ENCODE data around the gene SAMD11.
A peak's percentile ranks its signal among the peaks of the same experiment; 100 is the strongest.
"Not testable (repeated sequence)": the region's sequence is repeated elsewhere in the genome, so short reads cannot be mapped to it uniquely, and the experiment has no call there.

The SAMD11 gene

GRCh38 chr1:923131-923990 lies at the start of gene SAMD11:
TSS of gene SAMD11 (plus strand) at chr1:923923. CDS start at chr1:924432, 509 bp downstream.
- Histone ChIP-seq H3K36me3 (ENCODE audit: control insufficient read depth in 2 of 2, insufficient read depth in 2 of 2, low read length in 2 of 2) (no peaks in the 10 kb centered on the region), H3K9ac (ENCODE audit: low read length in 2 of 2) (peak within 1 kb of the TSS in 1 of 2 donors; percentile 13), H3K9me3 (ENCODE audit: control insufficient read depth in 2 of 2, low read length in 2 of 2) (no peaks in the 10 kb centered on the region), H3K27ac (ENCODE audit: low read length) (no peak within 1 kb of the TSS), H3K4me1 (ENCODE audit: control insufficient read depth, insufficient read depth, low read length) (peaks cover 61% of the 10 kb centered on the region), H3K4me3 (ENCODE audit: low read length in 2 of 2) (peak within 1 kb of the TSS; percentile 55 to 72), H3K27me3 (ENCODE audit: control insufficient read depth in 1 of 2, insufficient read depth in 2 of 2, low read length in 2 of 2) (peaks cover 52 to 54% of the 10 kb centered on the region in 2 donors)

GRCh38 chr1:876428-877208 lies 47.1 kb upstream of the SAMD11 start:
- H3K27me3 ChIP-seq (ENCODE audit: control insufficient read depth in 1 of 2, insufficient read depth in 2 of 2, low read length in 2 of 2); H3K27ac ChIP-seq (ENCODE audit: low read length); H3K9me3 ChIP-seq (ENCODE audit: control insufficient read depth in 2 of 2, low read length in 2 of 2); H3K9ac ChIP-seq (ENCODE audit: low read length in 2 of 2); H3K36me3 ChIP-seq (ENCODE audit: control insufficient read depth in 2 of 2, insufficient read depth in 2 of 2, low read length in 2 of 2); H3K4me1 ChIP-seq (ENCODE audit: control insufficient read depth, insufficient read depth, low read length); H3K4me3 ChIP-seq (ENCODE audit: low read length in 2 of 2): not testable (repeated sequence)

GRCh38 chr1:877209-877986 lies 46.3 kb upstream of the SAMD11 start:
- not testable (repeated sequence) for H3K27me3 ChIP-seq (ENCODE audit: control insufficient read depth in 1 of 2, insufficient read depth in 2 of 2, low read length in 2 of 2); H3K4me3 ChIP-seq (ENCODE audit: low read length in 2 of 2); H3K9ac ChIP-seq (ENCODE audit: low read length in 2 of 2); H3K4me1 ChIP-seq (ENCODE audit: control insufficient read depth, insufficient read depth, low read length); H3K27ac ChIP-seq (ENCODE audit: low read length); H3K9me3 ChIP-seq (ENCODE audit: control insufficient read depth in 2 of 2, low read length in 2 of 2); H3K36me3 ChIP-seq (ENCODE audit: control insufficient read depth in 2 of 2, insufficient read depth in 2 of 2, low read length in 2 of 2)

GRCh38 chr1:880511-880910 lies 43.2 kb upstream of the SAMD11 start:
- not testable (repeated sequence) for H3K9ac ChIP-seq (ENCODE audit: low read length in 2 of 2); H3K27ac ChIP-seq (ENCODE audit: low read length); H3K4me1 ChIP-seq (ENCODE audit: control insufficient read depth, insufficient read depth, low read length); H3K27me3 ChIP-seq (ENCODE audit: control insufficient read depth in 1 of 2, insufficient read depth in 2 of 2, low read length in 2 of 2); H3K9me3 ChIP-seq (ENCODE audit: control insufficient read depth in 2 of 2, low read length in 2 of 2); H3K4me3 ChIP-seq (ENCODE audit: low read length in 2 of 2); H3K36me3 ChIP-seq (ENCODE audit: control insufficient read depth in 2 of 2, insufficient read depth in 2 of 2, low read length in 2 of 2)

GRCh38 chr1:880915-881314 lies 42.8 kb upstream of the SAMD11 start:
- H3K9ac ChIP-seq (ENCODE audit: low read length in 2 of 2); H3K27ac ChIP-seq (ENCODE audit: low read length); H3K27me3 ChIP-seq (ENCODE audit: control insufficient read depth in 1 of 2, insufficient read depth in 2 of 2, low read length in 2 of 2); H3K4me3 ChIP-seq (ENCODE audit: low read length in 2 of 2); H3K9me3 ChIP-seq (ENCODE audit: control insufficient read depth in 2 of 2, low read length in 2 of 2); H3K36me3 ChIP-seq (ENCODE audit: control insufficient read depth in 2 of 2, insufficient read depth in 2 of 2, low read length in 2 of 2); H3K4me1 ChIP-seq (ENCODE audit: control insufficient read depth, insufficient read depth, low read length): not testable (repeated sequence)

GRCh38 chr1:886311-886710 lies 37.4 kb upstream of the SAMD11 start:
- Histone ChIP-seq H3K27ac (ENCODE audit: low read length) (no peak overlapping the region), H3K27me3 (ENCODE audit: control insufficient read depth in 1 of 2, insufficient read depth in 2 of 2, low read length in 2 of 2) (peaks cover 4 to 12% of the 10 kb centered on the region in 2 donors), H3K9ac (ENCODE audit: low read length in 2 of 2) (no peak overlapping the region), H3K36me3 (ENCODE audit: control insufficient read depth in 2 of 2, insufficient read depth in 2 of 2, low read length in 2 of 2) (no peaks in the 10 kb centered on the region), H3K9me3 (ENCODE audit: control insufficient read depth in 2 of 2, low read length in 2 of 2) (no peaks in the 10 kb centered on the region), H3K4me3 (ENCODE audit: low read length in 2 of 2) (no peak overlapping the region), H3K4me1 (ENCODE audit: control insufficient read depth, insufficient read depth, low read length) (no peaks in the 10 kb centered on the region)

- H3K36me3 ChIP-seq (ENCODE audit: control insufficient read depth in 2 of 2, insufficient read depth in 2 of 2, low read length in 2 of 2) = no peaks in the 10 kb centered on the region
- H3K9me3 ChIP-seq (ENCODE audit: control insufficient read depth in 2 of 2, low read length in 2 of 2) = no peaks in the 10 kb centered on the region
- no peak overlapping the region for H3K27ac ChIP-seq (ENCODE audit: low read length)
- peaks cover 4 to 12% of the 10 kb centered on the region in 2 donors for H3K27me3 ChIP-seq (ENCODE audit: control insufficient read depth in 1 of 2, insufficient read depth in 2 of 2, low read length in 2 of 2)
- H3K4me3 ChIP-seq (ENCODE audit: low read length in 2 of 2) = no peak overlapping the region
- H3K9ac ChIP-seq (ENCODE audit: low read length in 2 of 2) = no peak overlapping the region
- H3K4me1 ChIP-seq (ENCODE audit: control insufficient read depth, insufficient read depth, low read length) = no peaks in the 10 kb centered on the region
These were observed 37.0 kb upstream of the SAMD11 start for GRCh38 chr1:886760-887159.

GRCh38 chr1:888297-888696 lies 35.4 kb upstream of the SAMD11 start:
- no peaks in the 10 kb centered on the region for H3K4me1 ChIP-seq (ENCODE audit: control insufficient read depth, insufficient read depth, low read length)
- H3K9me3 ChIP-seq (ENCODE audit: control insufficient read depth in 2 of 2, low read length in 2 of 2) = no peaks in the 10 kb centered on the region
- H3K27ac ChIP-seq (ENCODE audit: low read length) = no peak overlapping the region
- H3K36me3 ChIP-seq (ENCODE audit: control insufficient read depth in 2 of 2, insufficient read depth in 2 of 2, low read length in 2 of 2) = no peaks in the 10 kb centered on the region
- H3K4me3 ChIP-seq (ENCODE audit: low read length in 2 of 2) = no peak overlapping the region
- H3K9ac ChIP-seq (ENCODE audit: low read length in 2 of 2) = no peak overlapping the region
- H3K27me3 ChIP-seq (ENCODE audit: control insufficient read depth in 1 of 2, insufficient read depth in 2 of 2, low read length in 2 of 2) = peaks cover 4 to 12% of the 10 kb centered on the region in 2 donors

GRCh38 chr1:889774-890173 lies 33.9 kb upstream of the SAMD11 start:
- H3K36me3 ChIP-seq (ENCODE audit: control insufficient read depth in 2 of 2, insufficient read depth in 2 of 2, low read length in 2 of 2) = not testable (repeated sequence)
- H3K27me3 ChIP-seq (ENCODE audit: control insufficient read depth in 1 of 2, insufficient read depth in 2 of 2, low read length in 2 of 2) = peaks cover 4 to 12% of the 10 kb centered on the region in 2 donors

GRCh38 chr1:890234-890633 lies 33.5 kb upstream of the SAMD11 start:
- H3K4me1 ChIP-seq (ENCODE audit: control insufficient read depth, insufficient read depth, low read length); H3K9me3 ChIP-seq (ENCODE audit: control insufficient read depth in 2 of 2, low read length in 2 of 2); H3K36me3 ChIP-seq (ENCODE audit: control insufficient read depth in 2 of 2, insufficient read depth in 2 of 2, low read length in 2 of 2); H3K4me3 ChIP-seq (ENCODE audit: low read length in 2 of 2); H3K27ac ChIP-seq (ENCODE audit: low read length); H3K9ac ChIP-seq (ENCODE audit: low read length in 2 of 2): not testable (repeated sequence)
- peaks cover 4 to 12% of the 10 kb centered on the region in 2 donors for H3K27me3 ChIP-seq (ENCODE audit: control insufficient read depth in 1 of 2, insufficient read depth in 2 of 2, low read length in 2 of 2)

More at GRCh38 chr1:889774-890173, 33.9 kb upstream of the SAMD11 start:
- not testable (repeated sequence) for H3K27ac ChIP-seq (ENCODE audit: low read length); H3K4me3 ChIP-seq (ENCODE audit: low read length in 2 of 2); H3K9me3 ChIP-seq (ENCODE audit: control insufficient read depth in 2 of 2, low read length in 2 of 2); H3K9ac ChIP-seq (ENCODE audit: low read length in 2 of 2); H3K4me1 ChIP-seq (ENCODE audit: control insufficient read depth, insufficient read depth, low read length)

All from stomach smooth muscle (tissue), 2 donors.